ENCODE measurements around the gene TGDS.
"Not testable (repeated sequence)": the region's sequence is repeated elsewhere in the genome, so short reads cannot be mapped to it uniquely, and the experiment has no call there.

TGDS gene

GRCh38 chr13:94549232-94550061 is 46.5 kb downstream of the TGDS start:
- peak; percentile 96 for DNase-seq

GRCh38 chr13:94548821-94549231 is 47.1 kb downstream of the TGDS start:
- peak; percentile 50 for DNase-seq

GRCh38 chr13:94548382-94548781 is 47.6 kb downstream of the TGDS start:
- no peak for DNase-seq

- DNase-seq: no peak
Observed at GRCh38 chr13:94546061-94546839, 49.7 kb downstream of the TGDS start.

GRCh38 chr13:94544922-94545321 is 51.0 kb downstream of the TGDS start:
- no peak for DNase-seq

GRCh38 chr13:94542917-94543316 is 53.0 kb downstream of the TGDS start:
- no peak for DNase-seq

- DNase-seq: no peak
Observed at GRCh38 chr13:94537740-94538630, 58.0 kb downstream of the TGDS start.

- DNase-seq: no peak
Observed at GRCh38 chr13:94535775-94536174, 60.2 kb downstream of the TGDS start.

GRCh38 chr13:94535231-94535630 is 60.7 kb downstream of the TGDS start:
- DNase-seq: no peak

GRCh38 chr13:94534166-94534565 is 61.8 kb downstream of the TGDS start:
- no peak for DNase-seq

- DNase-seq: not testable (repeated sequence)
Observed at GRCh38 chr13:94532278-94532677, 63.7 kb downstream of the TGDS start.

GRCh38 chr13:94526956-94527355 is 69.0 kb downstream of the TGDS start:
- DNase-seq: not testable (repeated sequence)

- no peak for DNase-seq
Observed at GRCh38 chr13:94525781-94526180, 70.2 kb downstream of the TGDS start.

- no peak for DNase-seq
Observed at GRCh38 chr13:94524407-94524806, 71.5 kb downstream of the TGDS start.
